Peyer's patch (tissue), 4 donors: ENCODE data around the gene PGGHG. TPM values are rescaled to one million over a fixed set of nuclear protein-coding genes. Genes with fewer than 3 reads are reported as not detected.
A peak's percentile ranks its signal among the peaks of the same experiment; 100 is the strongest.

Source experiments
- DNase-seq, 3 donors: peaks; one replicate each; pipeline ENCODE4 v3.0.0-alpha.2; 2017 to 2019
- H3K27ac ChIP-seq, 4 donors: fragments of 200-600 bp; sonication (generic); one replicate each; pipeline ENCODE4 v1.5.1; 2016 to 2019
- H3K27me3 ChIP-seq, 2 donors: fragments of 200-600 bp; sonication (generic); one replicate each; pipeline ENCODE4 v1.5.1; 2019
- H3K36me3 ChIP-seq, 3 donors: fragments of 200-600 bp; sonication (generic); one replicate each; pipeline ENCODE4 v1.5.1; 2016 to 2019
- H3K4me1 ChIP-seq, 4 donors: fragments of 200-600 bp; sonication (generic); one replicate each; pipeline ENCODE4 v1.5.1; 2016 to 2019
- H3K4me3 ChIP-seq, 4 donors: fragments of 200-600 bp; sonication (generic); 1 replicate in 3 of 4; 2 replicates in 1 of 4; pipeline ENCODE4 v1.5.1; 2016 to 2019; ENCODE audit warnings: mild to moderate bottlenecking in 1 of 4
- H3K9me3 ChIP-seq, 4 donors: fragments of 200-600 bp; sonication (generic); one replicate each; pipeline ENCODE4 v1.5.1; 2016 to 2019; ENCODE audit warnings: mild to moderate bottlenecking in 1 of 4
- CTCF ChIP-seq, 6 experiments: fragments of 450-650 bp in 4 of 6; fragments of 200-600 bp in 2 of 6; sonication (generic) in 1 of 6; IDR thresholded peaks; one replicate each; pipeline ENCODE4 v1.5.1; 2017 to 2019; ENCODE audit warnings: antibody characterized with exemption in 6 of 6, mild to moderate bottlenecking in 3 of 6, moderate library complexity in 1 of 6
- POLR2A ChIP-seq, 2 donors: fragments of 450-650 bp; IDR thresholded peaks; one replicate each; pipeline ENCODE4 v1.5.1; 2017; ENCODE audit warnings: antibody characterized with exemption in 2 of 2, mild to moderate bottlenecking in 2 of 2, moderate library complexity in 2 of 2
- total RNA-seq, 4 donors: library from RNA; depleted of rRNA; stranded (reverse); fragments of >200 nt; gene quantifications; one replicate each; pipeline ENCODE4 v1.1.0, GENCODE V29; 2016

Gene PGGHG
- total RNA-seq, 4 donors from 2014 or later: 94.2 to 385 (median 317) TPM

GRCh38 chr11:336659-337198, 47.8 kb downstream of the PGGHG start:
- H3K27me3 ChIP-seq: no peaks in the 10 kb centered on the region
- DNase-seq: peak in 1 of 3 donors; percentile 24
- no peaks in the 10 kb centered on the region for H3K9me3 ChIP-seq
- no peak for TF ChIP-seq CTCF (IDR thresholded peaks at IDR 0.05)
- no peak for TF ChIP-seq POLR2A (IDR thresholded peaks at IDR 0.05)
- no peaks in the 10 kb centered on the region for H3K36me3 ChIP-seq
- H3K4me1 ChIP-seq: peaks cover 0 to 12% (median 6%) of the 10 kb centered on the region in 4 donors
- H3K4me3 ChIP-seq: no peak overlapping the region
- H3K27ac ChIP-seq: peak overlapping the region in 2 of 4 donors; percentile 68 to 69

- no peak for TF ChIP-seq POLR2A (IDR thresholded peaks at IDR 0.05)
- no peak for TF ChIP-seq CTCF (IDR thresholded peaks at IDR 0.05)
- no peak overlapping the region for H3K27ac ChIP-seq
- no peaks in the 10 kb centered on the region for H3K9me3 ChIP-seq
- H3K27me3 ChIP-seq: no peaks in the 10 kb centered on the region
- H3K4me3 ChIP-seq: no peak overlapping the region
- DNase-seq: peak in 1 of 3 donors; percentile 36
- no peaks in the 10 kb centered on the region for H3K36me3 ChIP-seq
- peaks cover 0 to 12% (median 6%) of the 10 kb centered on the region in 4 donors for H3K4me1 ChIP-seq
Observed at GRCh38 chr11:337711-338110, 48.8 kb downstream of the PGGHG start.

- no peak for DNase-seq
- Histone ChIP-seq H3K4me1 (peaks cover 0 to 12% (median 6%) of the 10 kb centered on the region in 4 donors), H3K4me3 (no peak overlapping the region), H3K27ac (no peak overlapping the region), H3K27me3 (no peaks in the 10 kb centered on the region), H3K9me3 (no peaks in the 10 kb centered on the region), H3K36me3 (no peaks in the 10 kb centered on the region)
- TF ChIP-seq CTCF (IDR thresholded peaks at IDR 0.05) (no peak), POLR2A (IDR thresholded peaks at IDR 0.05) (no peak)
Observed at GRCh38 chr11:339963-340362, 51.0 kb downstream of the PGGHG start.

GRCh38 chr11:340539-341512, 51.9 kb downstream of the PGGHG start:
- Histone ChIP-seq H3K27me3 (no peaks in the 10 kb centered on the region), H3K9me3 (no peaks in the 10 kb centered on the region), H3K27ac (no peak overlapping the region), H3K4me1 (peaks cover 0 to 8% (median 6%) of the 10 kb centered on the region in 4 donors), H3K4me3 (no peak overlapping the region), H3K36me3 (no peaks in the 10 kb centered on the region)
- TF ChIP-seq POLR2A (IDR thresholded peaks at IDR 0.05) (no peak), CTCF (IDR thresholded peaks at IDR 0.05) (no peak)
- DNase-seq: no peak

GRCh38 chr11:342328-342727, 53.4 kb downstream of the PGGHG start:
- DNase-seq: no peak

More at GRCh38 chr11:342328-342727, 53.4 kb downstream of the PGGHG start:
- no peaks in the 10 kb centered on the region for H3K27me3 ChIP-seq
- no peaks in the 10 kb centered on the region for H3K36me3 ChIP-seq
- TF ChIP-seq CTCF (IDR thresholded peaks at IDR 0.05) (no peak), POLR2A (IDR thresholded peaks at IDR 0.05) (no peak)
- no peak overlapping the region for H3K27ac ChIP-seq
- H3K4me3 ChIP-seq: no peak overlapping the region
- no peaks in the 10 kb centered on the region for H3K9me3 ChIP-seq
- no peaks in the 10 kb centered on the region for H3K4me1 ChIP-seq
